GM21717 (cell line): ENCODE measurements around the gene GASK1A.
"Not testable (repeated sequence)": the region's sequence is repeated elsewhere in the genome, so short reads cannot be mapped to it uniquely, and the experiment has no call there.

ENCODE experiments used
- ATAC-seq: cut with Tn5 transposase; IDR thresholded peaks from one replicate; pipeline ENCODE4 v1.9.1; 2021; ENCODE audit warnings: mild to moderate bottlenecking, moderate library complexity; ENCODE audit not compliant: unreplicated experiment

The GASK1A gene

GRCh38 chr3:43030162-43030935 is 51.2 kb downstream of the GASK1A start:
- no peak for ATAC-seq

- ATAC-seq: no peak
Measured at GRCh38 chr3:43031485-43031884, 52.4 kb downstream of the GASK1A start.

- ATAC-seq: no peak
Measured at GRCh38 chr3:43031889-43032545, 52.9 kb downstream of the GASK1A start.

- ATAC-seq: no peak
Measured at GRCh38 chr3:43032646-43033628, 53.8 kb downstream of the GASK1A start.

GRCh38 chr3:43034200-43034599 is 55.1 kb downstream of the GASK1A start:
- no peak for ATAC-seq

- no peak for ATAC-seq
Measured at GRCh38 chr3:43034911-43035310, 55.8 kb downstream of the GASK1A start.

GRCh38 chr3:43035801-43036365 is 56.8 kb downstream of the GASK1A start:
- ATAC-seq: no peak

- no peak for ATAC-seq
Measured at GRCh38 chr3:43036621-43037423, 57.7 kb downstream of the GASK1A start.

GRCh38 chr3:43038010-43038409 is 58.9 kb downstream of the GASK1A start:
- no peak for ATAC-seq

GRCh38 chr3:43041517-43041916 is 62.4 kb downstream of the GASK1A start:
- ATAC-seq: no peak

- no peak for ATAC-seq
Measured at GRCh38 chr3:43043071-43043766, 64.1 kb downstream of the GASK1A start.

GRCh38 chr3:43043793-43044192 is 64.7 kb downstream of the GASK1A start:
- no peak for ATAC-seq

GRCh38 chr3:43045079-43045478 is 66.0 kb downstream of the GASK1A start:
- ATAC-seq: not testable (repeated sequence)

GRCh38 chr3:43046583-43046982 is 67.5 kb downstream of the GASK1A start:
- ATAC-seq: no peak

- ATAC-seq: no peak
Measured at GRCh38 chr3:43048470-43048869, 69.4 kb downstream of the GASK1A start.

GRCh38 chr3:43053291-43053690 is 74.2 kb downstream of the GASK1A start:
- no peak for ATAC-seq

GRCh38 chr3:43054754-43055153 is 75.6 kb downstream of the GASK1A start:
- ATAC-seq: no peak

- no peak for ATAC-seq
Measured at GRCh38 chr3:43055393-43055792, 76.3 kb downstream of the GASK1A start.
